ENCODE data around the gene OR2B3. TPM values are rescaled to one million over a fixed set of nuclear protein-coding genes. Genes with fewer than 3 reads are reported as not detected.

The OR2B3 gene
- total RNA-seq, 1 experiment from 2014 or later, result not detected

DNA sequence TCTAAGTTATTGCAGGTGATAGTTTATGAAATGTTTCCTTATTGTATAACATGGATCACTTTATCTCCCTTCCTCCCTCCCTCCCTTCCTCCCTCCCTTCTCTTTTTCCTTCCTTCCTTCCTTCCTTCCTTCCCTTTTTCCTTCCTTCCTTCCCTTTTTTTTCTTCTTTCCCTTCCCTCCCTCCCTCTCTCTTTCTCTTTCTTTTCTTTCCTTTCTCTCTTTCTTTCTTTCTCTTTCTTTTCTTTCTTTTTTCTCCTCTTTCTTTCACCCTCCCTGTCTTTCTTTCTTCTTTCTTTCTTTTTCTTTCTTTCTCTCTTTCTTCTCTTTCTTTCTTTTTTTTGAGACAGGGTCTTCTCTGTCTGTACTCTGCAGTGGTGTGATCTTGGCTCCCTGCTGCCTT is 5.8 kb downstream of the OR2B3 start:
- Histone ChIP-seq H2AFZ (ENCODE audit: low read depth, low read length, poor library complexity, severe bottlenecking) (no peak overlapping the region), H4K20me1 (ENCODE audit: insufficient read depth) (no peaks in the 10 kb centered on the region), H3K9me3 (ENCODE audit: control insufficient read depth in 1 of 2, insufficient read depth in 1 of 2, low read depth in 1 of 2, low read length in 2 of 2) (no peaks in the 10 kb centered on the region), H3K9me2 (ENCODE audit: insufficient read depth) (no peaks in the 10 kb centered on the region), H3K4me1 (ENCODE audit: control insufficient read depth in 1 of 2, insufficient read depth in 2 of 2, low read length in 2 of 2) (no peaks in the 10 kb centered on the region), H3K27me3 (ENCODE audit: insufficient read depth, low read length) (no peaks in the 10 kb centered on the region), H3K9ac (ENCODE audit: low read length) (no peak overlapping the region), H3K4me2 (ENCODE audit: low read length) (no peak overlapping the region), H3K79me2 (ENCODE audit: insufficient read depth, low read length) (no peaks in the 10 kb centered on the region), H3K27ac (ENCODE audit: low read depth, low read length) (no peak overlapping the region), H3K36me3 (ENCODE audit: control insufficient read depth in 1 of 2, insufficient read depth in 2 of 2, low read length in 2 of 2) (no peaks in the 10 kb centered on the region), H3K4me3 (replicated peaks in 1 of 2; ENCODE audit: low read depth in 1 of 2, low read length in 2 of 2) (no peak overlapping the region)
- no peak for DNase-seq (ENCODE audit: low read depth, low spot score)
- RAD21 ChIA-PET (ENCODE audit: low non-redundant PET in 1 of 2, low total read pairs in 2 of 2, uncharacterized antibody in 2 of 2, unreplicated experiment in 2 of 2), result no interaction called here
- CTCF ChIA-PET, result no interaction called here
- no peak for ATAC-seq
- no TSS peak for BruUV-seq (replicated peaks)
- intact Hi-C loops (cut with micrococcal nuclease), result no loop called here
- POLR2A ChIA-PET, result no interaction called here
- TF ChIP-seq FOSL1 (IDR thresholded peaks at IDR 0.05; ENCODE audit: low read depth) (no peak), ZFX (IDR thresholded peaks at IDR 0.05) (no peak), ATF3 (IDR thresholded peaks at IDR 0.05) (no peak), SIN3A (IDR thresholded peaks at IDR 0.05; ENCODE audit: low read depth) (no peak), POLR2AphosphoS5 (IDR thresholded peaks at IDR 0.05; ENCODE audit: low read depth, low read length) (no peak), RAD21 (IDR thresholded peaks at IDR 0.05; ENCODE audit: low read depth) (no peak), YY1 (IDR thresholded peaks at IDR 0.05; ENCODE audit: extremely low read depth, insufficient replicate concordance, low read depth, low read length) (no peak), EGR1 (IDR thresholded peaks at IDR 0.05; ENCODE audit: low read depth) (no peak), CBX3 (IDR thresholded peaks at IDR 0.05; ENCODE audit: low read depth) (no peak), ZBTB33 (IDR thresholded peaks at IDR 0.05; ENCODE audit: extremely low read depth, insufficient replicate concordance, low read length) (no peak), ZNF274 (IDR thresholded peaks at IDR 0.05; ENCODE audit: low read depth, low read length) (no peak), TCF7L2 (IDR thresholded peaks at IDR 0.05; ENCODE audit: borderline replicate concordance, extremely low read depth, insufficient read depth, insufficient read length) (no peak)

All from HCT116 (cell line).